Measurements from ENCODE around the gene MARS1. TPM values are rescaled to one million over a fixed set of nuclear protein-coding genes. Genes with fewer than 3 reads are reported as not detected.

The MARS1 gene
- total RNA-seq, 1 donor from 2014 or later, result 351 TPM

- Histone ChIP-seq H3K27ac (ENCODE audit: low read depth, low read length) (no peak overlapping the region), H3K4me3 (ENCODE audit: insufficient read depth, low read depth, low read length) (no peak overlapping the region), H3K4me1 (ENCODE audit: insufficient read depth, low read length) (peaks cover 7% of the 10 kb centered on the region), H4K20me1 (ENCODE audit: insufficient read depth, low read length) (no peaks in the 10 kb centered on the region), H3K4me2 (ENCODE audit: low read length) (no peak overlapping the region), H2AFZ (ENCODE audit: low read depth, low read length) (no peak overlapping the region), H3K27me3 (ENCODE audit: insufficient read depth, low read length) (peaks cover 42% of the 10 kb centered on the region), H3K9me3 (ENCODE audit: insufficient read depth, low read depth, low read length) (no peaks in the 10 kb centered on the region), H3K9ac (ENCODE audit: low read length) (no peak overlapping the region), H3K79me2 (ENCODE audit: insufficient read depth, low read length) (no peaks in the 10 kb centered on the region), H3K36me3 (ENCODE audit: insufficient read depth, low read length) (no peaks in the 10 kb centered on the region)
- FAIRE-seq (no peak), DNase-seq (ENCODE audit: low read depth) (no peak)
- peaks cover 13% of the 10 kb centered on the region for H3K9me3 Mint-ChIP-seq (ENCODE audit: unreplicated experiment)
- no peaks in the 10 kb centered on the region for H3K4me1 Mint-ChIP-seq (ENCODE audit: low read depth, unreplicated experiment)
- H3K27ac Mint-ChIP-seq (ENCODE audit: unreplicated experiment), result no peak overlapping the region
- H3K27me3 Mint-ChIP-seq (ENCODE audit: low read depth, unreplicated experiment), result peaks cover 74% of the 10 kb centered on the region
- peaks cover 16% of the 10 kb centered on the region for H3K36me3 Mint-ChIP-seq (ENCODE audit: low read depth, unreplicated experiment)
- TF ChIP-seq CTCF (IDR thresholded peaks at IDR 0.05; ENCODE audit: insufficient read depth, low read depth, low read length) (no peak), EZH2 (IDR thresholded peaks at IDR 0.05; ENCODE audit: insufficient read depth, low read length) (no peak)
- H3K4me3 Mint-ChIP-seq (ENCODE audit: unreplicated experiment), result no peak overlapping the region
Observed at GRCh38 chr12:57470970-57471656, 16.8 kb upstream of the MARS1 start.

GRCh38 chr12:57471661-57472060, 16.2 kb upstream of the MARS1 start:
- Mint-ChIP-seq H3K9me3 (ENCODE audit: unreplicated experiment) (peaks cover 13% of the 10 kb centered on the region), H3K4me1 (ENCODE audit: low read depth, unreplicated experiment) (no peaks in the 10 kb centered on the region), H3K36me3 (ENCODE audit: low read depth, unreplicated experiment) (peaks cover 16% of the 10 kb centered on the region), H3K27ac (ENCODE audit: unreplicated experiment) (no peak overlapping the region), H3K27me3 (ENCODE audit: low read depth, unreplicated experiment) (peaks cover 79% of the 10 kb centered on the region), H3K4me3 (ENCODE audit: unreplicated experiment) (no peak overlapping the region)
- Histone ChIP-seq H3K4me3 (ENCODE audit: insufficient read depth, low read depth, low read length) (no peak overlapping the region), H3K36me3 (ENCODE audit: insufficient read depth, low read length) (no peaks in the 10 kb centered on the region), H3K79me2 (ENCODE audit: insufficient read depth, low read length) (no peaks in the 10 kb centered on the region), H3K27me3 (ENCODE audit: insufficient read depth, low read length) (peaks cover 46% of the 10 kb centered on the region), H3K27ac (ENCODE audit: low read depth, low read length) (no peak overlapping the region), H3K9ac (ENCODE audit: low read length) (no peak overlapping the region), H3K4me2 (ENCODE audit: low read length) (no peak overlapping the region), H4K20me1 (ENCODE audit: insufficient read depth, low read length) (no peaks in the 10 kb centered on the region), H3K4me1 (ENCODE audit: insufficient read depth, low read length) (peaks cover 9% of the 10 kb centered on the region), H2AFZ (ENCODE audit: low read depth, low read length) (no peak overlapping the region), H3K9me3 (ENCODE audit: insufficient read depth, low read depth, low read length) (no peaks in the 10 kb centered on the region)
- TF ChIP-seq CTCF (IDR thresholded peaks at IDR 0.05; ENCODE audit: insufficient read depth, low read depth, low read length), result no peak
- TF ChIP-seq EZH2 (IDR thresholded peaks at IDR 0.05; ENCODE audit: insufficient read depth, low read length), result no peak
- FAIRE-seq, result no peak
- no peak for DNase-seq (ENCODE audit: low read depth)

GRCh38 chr12:57472391-57472790, 15.5 kb upstream of the MARS1 start:
- H3K27ac Mint-ChIP-seq (ENCODE audit: unreplicated experiment), result no peak overlapping the region
- Histone ChIP-seq H3K9ac (ENCODE audit: low read length) (no peak overlapping the region), H3K4me3 (ENCODE audit: insufficient read depth, low read depth, low read length) (no peak overlapping the region), H3K27me3 (ENCODE audit: insufficient read depth, low read length) (peaks cover 49% of the 10 kb centered on the region), H3K9me3 (ENCODE audit: insufficient read depth, low read depth, low read length) (no peaks in the 10 kb centered on the region), H2AFZ (ENCODE audit: low read depth, low read length) (no peak overlapping the region), H3K4me1 (ENCODE audit: insufficient read depth, low read length) (peaks cover 9% of the 10 kb centered on the region), H3K79me2 (ENCODE audit: insufficient read depth, low read length) (no peaks in the 10 kb centered on the region), H3K4me2 (ENCODE audit: low read length) (no peak overlapping the region), H3K36me3 (ENCODE audit: insufficient read depth, low read length) (no peaks in the 10 kb centered on the region), H4K20me1 (ENCODE audit: insufficient read depth, low read length) (no peaks in the 10 kb centered on the region), H3K27ac (ENCODE audit: low read depth, low read length) (no peak overlapping the region)
- H3K36me3 Mint-ChIP-seq (ENCODE audit: low read depth, unreplicated experiment), result peaks cover 16% of the 10 kb centered on the region
- FAIRE-seq (no peak), DNase-seq (ENCODE audit: low read depth) (no peak)
- H3K4me1 Mint-ChIP-seq (ENCODE audit: low read depth, unreplicated experiment), result no peaks in the 10 kb centered on the region
- H3K9me3 Mint-ChIP-seq (ENCODE audit: unreplicated experiment), result peaks cover 13% of the 10 kb centered on the region
- TF ChIP-seq CTCF (IDR thresholded peaks at IDR 0.05; ENCODE audit: insufficient read depth, low read depth, low read length), result no peak
- no peak for TF ChIP-seq EZH2 (IDR thresholded peaks at IDR 0.05; ENCODE audit: insufficient read depth, low read length)
- no peak overlapping the region for H3K4me3 Mint-ChIP-seq (ENCODE audit: unreplicated experiment)
- H3K27me3 Mint-ChIP-seq (ENCODE audit: low read depth, unreplicated experiment), result peaks cover 79% of the 10 kb centered on the region
